ENCODE measurements around the gene FAM120AOS. TPM values are rescaled to one million over a fixed set of nuclear protein-coding genes. Genes with fewer than 3 reads are reported as not detected.

Gene FAM120AOS
- total and polyA plus RNA-seq, 2 experiments from 2014 or later, result 56.0 to 62.4 TPM

- TF ChIP-seq, protein P1, sequence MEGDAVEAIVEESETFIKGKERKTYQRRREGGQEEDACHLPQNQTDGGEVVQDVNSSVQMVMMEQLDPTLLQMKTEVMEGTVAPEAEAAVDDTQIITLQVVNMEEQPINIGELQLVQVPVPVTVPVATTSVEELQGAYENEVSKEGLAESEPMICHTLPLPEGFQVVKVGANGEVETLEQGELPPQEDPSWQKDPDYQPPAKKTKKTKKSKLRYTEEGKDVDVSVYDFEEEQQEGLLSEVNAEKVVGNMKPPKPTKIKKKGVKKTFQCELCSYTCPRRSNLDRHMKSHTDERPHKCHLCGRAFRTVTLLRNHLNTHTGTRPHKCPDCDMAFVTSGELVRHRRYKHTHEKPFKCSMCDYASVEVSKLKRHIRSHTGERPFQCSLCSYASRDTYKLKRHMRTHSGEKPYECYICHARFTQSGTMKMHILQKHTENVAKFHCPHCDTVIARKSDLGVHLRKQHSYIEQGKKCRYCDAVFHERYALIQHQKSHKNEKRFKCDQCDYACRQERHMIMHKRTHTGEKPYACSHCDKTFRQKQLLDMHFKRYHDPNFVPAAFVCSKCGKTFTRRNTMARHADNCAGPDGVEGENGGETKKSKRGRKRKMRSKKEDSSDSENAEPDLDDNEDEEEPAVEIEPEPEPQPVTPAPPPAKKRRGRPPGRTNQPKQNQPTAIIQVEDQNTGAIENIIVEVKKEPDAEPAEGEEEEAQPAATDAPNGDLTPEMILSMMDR (IDR thresholded peaks at IDR 0.05; ENCODE audit: poor library complexity), result no peak
- TF ChIP-seq EZH2 (IDR thresholded peaks at IDR 0.05; ENCODE audit: borderline replicate concordance), result no peak
- TF ChIP-seq EZH2phosphoT487 (IDR thresholded peaks at IDR 0.05; ENCODE audit: low read depth, severe bottlenecking, unreplicated experiment), result no peak
- WGBS (ENCODE audit: low lambda C conversion rate, missing lambda C conversion rate), result 86% methylated on average over 1 of the region's 1 CpG
- Histone ChIP-seq H3K4me3 (no peak overlapping the region), H2AFZ (no peak overlapping the region), H3K4me1 (ENCODE audit: insufficient read depth) (no peaks in the 10 kb centered on the region), H3K27me3 (no peaks in the 10 kb centered on the region), H3K4me2 (no peak overlapping the region), H3K79me2 (no peaks in the 10 kb centered on the region), H3K9me3 (ENCODE audit: low read depth) (peaks cover 5% of the 10 kb centered on the region), H3K36me3 (replicated peaks; ENCODE audit: insufficient read depth, low read depth) (no peaks in the 10 kb centered on the region), H3K9me2 (replicated peaks; ENCODE audit: insufficient read depth) (no peaks in the 10 kb centered on the region), H4K20me1 (ENCODE audit: insufficient read depth, poor library complexity, severe bottlenecking) (no peaks in the 10 kb centered on the region), H3K27ac (no peak overlapping the region)
- no peak for DNase-seq (ENCODE audit: low spot score)
Measured at GRCh38 chr9:93417538-93417937, 35.8 kb downstream of the FAM120AOS start.

GRCh38 chr9:93416530-93417235, 36.7 kb downstream of the FAM120AOS start:
- Histone ChIP-seq H3K4me3 (no peak overlapping the region), H3K4me2 (no peak overlapping the region), H3K9me2 (replicated peaks; ENCODE audit: insufficient read depth) (no peaks in the 10 kb centered on the region), H3K27me3 (no peaks in the 10 kb centered on the region), H4K20me1 (ENCODE audit: insufficient read depth, poor library complexity, severe bottlenecking) (no peaks in the 10 kb centered on the region), H2AFZ (no peak overlapping the region), H3K4me1 (ENCODE audit: insufficient read depth) (no peaks in the 10 kb centered on the region), H3K79me2 (no peaks in the 10 kb centered on the region), H3K9me3 (ENCODE audit: low read depth) (peaks cover 5% of the 10 kb centered on the region), H3K36me3 (replicated peaks; ENCODE audit: insufficient read depth, low read depth) (no peaks in the 10 kb centered on the region), H3K27ac (no peak overlapping the region)
- 76% methylated on average over 8 of the region's 8 CpGs for WGBS (ENCODE audit: low lambda C conversion rate, missing lambda C conversion rate)
- TF ChIP-seq EZH2 (IDR thresholded peaks at IDR 0.05; ENCODE audit: borderline replicate concordance), result no peak
- TF ChIP-seq, protein P1 (IDR thresholded peaks at IDR 0.05; ENCODE audit: poor library complexity), result no peak
- no peak for TF ChIP-seq EZH2phosphoT487 (IDR thresholded peaks at IDR 0.05; ENCODE audit: low read depth, severe bottlenecking, unreplicated experiment)
- DNase-seq (ENCODE audit: low spot score), result no peak

GRCh38 chr9:93415176-93415690, 38.1 kb downstream of the FAM120AOS start:
- Histone ChIP-seq H3K9me3 (ENCODE audit: low read depth) (peaks cover 5% of the 10 kb centered on the region), H4K20me1 (ENCODE audit: insufficient read depth, poor library complexity, severe bottlenecking) (no peaks in the 10 kb centered on the region), H3K79me2 (no peaks in the 10 kb centered on the region), H3K27me3 (no peaks in the 10 kb centered on the region), H2AFZ (no peak overlapping the region), H3K36me3 (replicated peaks; ENCODE audit: insufficient read depth, low read depth) (no peaks in the 10 kb centered on the region), H3K27ac (no peak overlapping the region), H3K9me2 (replicated peaks; ENCODE audit: insufficient read depth) (no peaks in the 10 kb centered on the region), H3K4me1 (ENCODE audit: insufficient read depth) (no peaks in the 10 kb centered on the region), H3K4me3 (no peak overlapping the region), H3K4me2 (no peak overlapping the region)
- TF ChIP-seq EZH2 (IDR thresholded peaks at IDR 0.05; ENCODE audit: borderline replicate concordance) (no peak), EZH2phosphoT487 (IDR thresholded peaks at IDR 0.05; ENCODE audit: low read depth, severe bottlenecking, unreplicated experiment) (no peak)
- TF ChIP-seq, protein P1 (IDR thresholded peaks at IDR 0.05; ENCODE audit: poor library complexity), result no peak
- no peak for DNase-seq (ENCODE audit: low spot score)
- 89% methylated on average over 2 of the region's 2 CpGs for WGBS (ENCODE audit: low lambda C conversion rate, missing lambda C conversion rate)
